ENCODE data around the gene RCOR1.

GRCh38 chr14:102769049-102769327, 176.5 kb downstream of the RCOR1 start:
- TF ChIP-seq CTCF (IDR thresholded peaks at IDR 0.05; ENCODE audit: low read depth, low read length) (no peak), EZH2phosphoT487 (IDR thresholded peaks at IDR 0.05; ENCODE audit: low read depth) (no peak)

Data from OCI-LY3 (cell line).